KMS-11 (cell line): Measurements from ENCODE around the gene NOL9.
"Not testable (repeated sequence)": the region's sequence is repeated elsewhere in the genome, so short reads cannot be mapped to it uniquely, and the experiment has no call there.

Experiments used
- H2AFZ ChIP-seq: fragments of 200-600 bp; sonication (generic); 2 replicates; pipeline ENCODE4 v1.6.1; 2016; ENCODE audit warnings: antibody characterized with exemption, mixed run types, low read depth
- H3K27ac ChIP-seq: fragments of 200-600 bp; sonication (generic); 2 replicates; pipeline ENCODE4 v1.6.1; 2016; ENCODE audit warnings: mild to moderate bottlenecking, mixed run types
- H3K27me3 ChIP-seq: fragments of 200-600 bp; sonication (generic); 2 replicates; pipeline ENCODE4 v1.6.1; 2017; ENCODE audit warnings: mild to moderate bottlenecking, low read depth, mixed run types, moderate library complexity; ENCODE audit not compliant: insufficient read depth
- H3K36me3 ChIP-seq: fragments of 200-600 bp; sonication (generic); 2 replicates; pipeline ENCODE4 v1.6.1; 2017; ENCODE audit warnings: mild to moderate bottlenecking, mixed run types; ENCODE audit not compliant: insufficient read depth
- H3K4me1 ChIP-seq: fragments of 200-600 bp; sonication (generic); 2 replicates; pipeline ENCODE4 v1.6.1; 2016; ENCODE audit warnings: mild to moderate bottlenecking, low read depth, mixed run types; ENCODE audit not compliant: poor library complexity, severe bottlenecking
- H3K4me2 ChIP-seq: fragments of 200-600 bp; sonication (generic); 2 replicates; pipeline ENCODE4 v1.7.0; 2016; ENCODE audit warnings: mild to moderate bottlenecking, mixed run types
- H3K4me3 ChIP-seq: fragments of 200-600 bp; sonication (generic); IDR thresholded peaks from 2 replicates; pipeline ENCODE4 v1.6.1; 2017; ENCODE audit warnings: low read depth, low read length, mixed read lengths; ENCODE audit not compliant: insufficient read depth
- H3K79me2 ChIP-seq: fragments of 200-600 bp; sonication (generic); 2 replicates; pipeline ENCODE4 v1.6.1; 2016; ENCODE audit warnings: low read depth, mixed run types; ENCODE audit not compliant: insufficient read depth
- H3K9ac ChIP-seq: fragments of 200-600 bp; sonication (generic); 2 replicates; pipeline ENCODE4 v1.6.1; 2016; ENCODE audit warnings: mild to moderate bottlenecking, mixed run types
- H4K20me1 ChIP-seq: fragments of 200-600 bp; sonication (generic); 2 replicates; pipeline ENCODE4 v1.6.1; 2016; ENCODE audit warnings: mild to moderate bottlenecking, mixed run types; ENCODE audit not compliant: insufficient read depth
- CTCF ChIP-seq: fragments of 200-600 bp; sonication (generic); conservative IDR thresholded peaks from 2 replicates; pipeline ENCODE4 v1.6.1; 2017; ENCODE audit warnings: low read depth, mild to moderate bottlenecking, antibody characterized with exemption, low read length, moderate library complexity, mixed read lengths

NOL9 gene

GRCh38 chr1:6560267-6560666 is 6.0 kb upstream of the NOL9 start:
- no peak overlapping the region for H3K27ac ChIP-seq
- no peaks in the 10 kb centered on the region for H4K20me1 ChIP-seq
- no peak for TF ChIP-seq CTCF
- H3K4me2 ChIP-seq, result no peak overlapping the region
- no peak overlapping the region for H3K4me3 ChIP-seq
- no peaks in the 10 kb centered on the region for H3K36me3 ChIP-seq
- H3K9ac ChIP-seq, result no peak overlapping the region
- H3K27me3 ChIP-seq, result peaks cover 19% of the 10 kb centered on the region; the same call in 1 of the 2 replicates
- no peaks in the 10 kb centered on the region for H3K79me2 ChIP-seq
- H2AFZ ChIP-seq, result no peak overlapping the region
- H3K4me1 ChIP-seq, result no peaks in the 10 kb centered on the region

- not testable (repeated sequence) for H3K4me1 ChIP-seq, H3K27ac ChIP-seq, H3K79me2 ChIP-seq, H3K36me3 ChIP-seq, H3K9ac ChIP-seq, H3K4me3 ChIP-seq, H2AFZ ChIP-seq, H3K4me2 ChIP-seq, H4K20me1 ChIP-seq
- H3K27me3 ChIP-seq, result peaks cover 11% of the 10 kb centered on the region; the same call in 1 of the 2 replicates
Measured at GRCh38 chr1:6559161-6559560, 4.8 kb upstream of the NOL9 start.

GRCh38 chr1:6557597-6557996 is 3.3 kb upstream of the NOL9 start:
- H2AFZ ChIP-seq, result no peak overlapping the region
- H3K4me1 ChIP-seq, result peaks cover 15% of the 10 kb centered on the region
- H3K9ac ChIP-seq, result no peak overlapping the region
- H3K36me3 ChIP-seq, result no peaks in the 10 kb centered on the region
- H3K27ac ChIP-seq, result no peak overlapping the region
- H3K27me3 ChIP-seq, result no peaks in the 10 kb centered on the region; the same call in 1 of the 2 replicates
- H3K79me2 ChIP-seq, result peaks cover 17% of the 10 kb centered on the region
- H4K20me1 ChIP-seq, result no peaks in the 10 kb centered on the region
- no peak for TF ChIP-seq CTCF
- no peak overlapping the region for H3K4me2 ChIP-seq
- no peak overlapping the region for H3K4me3 ChIP-seq

GRCh38 chr1:6554907-6555778 is 830 bp upstream of the NOL9 start, which contains the start of gene TAS1R1:
TSS of gene TAS1R1 (plus strand) at chr1:6555307. CDS start at chr1:6555374, 67 bp downstream.
- peaks cover 19% of the 10 kb centered on the region for H3K79me2 ChIP-seq
- no peak for TF ChIP-seq CTCF
- peaks cover 2% of the 10 kb centered on the region; the same call in 1 of the 2 replicates for H3K36me3 ChIP-seq
- no peaks in the 10 kb centered on the region for H4K20me1 ChIP-seq
- peaks cover 18% of the 10 kb centered on the region for H3K4me1 ChIP-seq
- H3K4me3 ChIP-seq, result peak within 1 kb of the TSS; percentile 83
- peak within 1 kb of the TSS; percentile 52 for H3K27ac ChIP-seq
- H2AFZ ChIP-seq, result peak within 1 kb of the TSS; percentile 99
- no peaks in the 10 kb centered on the region for H3K27me3 ChIP-seq
- H3K9ac ChIP-seq, result peak within 1 kb of the TSS; percentile 92
- peak within 1 kb of the TSS; percentile 74 for H3K4me2 ChIP-seq

GRCh38 chr1:6547301-6547700 is 7.0 kb downstream of the NOL9 start:
- no peaks in the 10 kb centered on the region for H3K4me1 ChIP-seq
- H3K4me3 ChIP-seq, result no peak overlapping the region
- no peaks in the 10 kb centered on the region for H4K20me1 ChIP-seq
- H3K4me2 ChIP-seq, result no peak overlapping the region
- 0 out of 2 replicates have a peak, but pooled peaks have one; percentile 20 for TF ChIP-seq CTCF
- no peak overlapping the region for H3K27ac ChIP-seq
- H3K27me3 ChIP-seq, result no peaks in the 10 kb centered on the region
- no peak overlapping the region for H3K9ac ChIP-seq
- H2AFZ ChIP-seq, result no peak overlapping the region
- H3K79me2 ChIP-seq, result no peaks in the 10 kb centered on the region; the same call in 1 of the 2 replicates
- H3K36me3 ChIP-seq, result peaks cover 29% of the 10 kb centered on the region; the same call in 1 of the 2 replicates
